HCT116 (cell line): ENCODE measurements around the gene ZNF248. TPM values are rescaled to one million over a fixed set of nuclear protein-coding genes. Genes with fewer than 3 reads are reported as not detected.

Experiments used
- ATAC-seq: fragments of 200-7000 bp; cut with Tn5 transposase; 2 replicates; pipeline ENCODE4 v1.9.1; 2020; ENCODE audit warnings: mild to moderate bottlenecking, moderate library complexity
- BruUV-seq: library from RNA; stranded (reverse); fragments of 400-500 nt; replicated peaks from 2 replicates; lab custom pipeline; 2021; lab: Mats Ljungman, UMichigan
- CTCF ChIA-PET: fragments of 300-600 bp; sonication (Branson Sonifier 250); formaldehyde crosslinking; loops from one replicate; lab custom pipeline; 2021; ENCODE audit warnings: antibody characterized with exemption; lab: Charles Lee
- POLR2A ChIA-PET: fragments of 300-600, 350-600 bp; sonication (Branson Sonifier 250); formaldehyde crosslinking; loops from one replicate; lab custom pipeline; 2021; ENCODE audit warnings: antibody characterized with exemption; lab: Charles Lee
- RAD21 ChIA-PET, 2 experiments: fragments of 300-600 bp; sonication (Branson Sonifier 250); formaldehyde crosslinking; loops; one replicate each; lab custom pipeline; 2023; ENCODE audit warnings: low total read pairs in 2 of 2; ENCODE audit not compliant: uncharacterized antibody in 2 of 2, unreplicated experiment in 2 of 2, low non-redundant PET in 1 of 2; lab: Charles Lee
- DNase-seq: peaks from one replicate; pipeline ENCODE4 v3.0.0-alpha.2; 2010; ENCODE audit warnings: low read depth, low spot score
- H2AFZ ChIP-seq: fragments of 200-600 bp; shearing (Covaris generic), sonication (generic); 2 replicates; pipeline ENCODE4 v1.6.1; 2017; ENCODE audit warnings: low read depth, mixed run types, mixed read lengths, antibody characterized with exemption, low read length; ENCODE audit not compliant: poor library complexity, severe bottlenecking
- H3K27ac ChIP-seq: 2 replicates; pipeline ENCODE4 v1.5.1; 2012; ENCODE audit warnings: low read depth, low read length
- H3K27me3 ChIP-seq: fragments of 200-600 bp; sonication (generic); 2 replicates; pipeline ENCODE4 v1.6.1; 2016; ENCODE audit warnings: mixed run types, low read length, mixed read lengths; ENCODE audit not compliant: insufficient read depth
- H3K36me3 ChIP-seq, 2 experiments: fragments of 200-500 bp in 1 of 2; fragments of 200-600 bp in 1 of 2; sonication (Bioruptor generic) in 1 of 2; sonication (generic) in 1 of 2; 2 replicates each; pipeline versions ENCODE4 v1.5.1 to v1.6.1; 2014 to 2016; ENCODE audit warnings: low read length in 2 of 2, inconsistent platforms in 1 of 2, mixed read lengths in 1 of 2, mixed run types in 1 of 2; ENCODE audit not compliant: insufficient read depth in 2 of 2, control insufficient read depth in 1 of 2
- H3K4me1 ChIP-seq, 2 experiments: fragments of 200-600 bp in 1 of 2; sonication (generic) in 1 of 2; 2 replicates each; pipeline versions ENCODE4 v1.5.1 to v1.6.1; 2012 to 2017; ENCODE audit warnings: low read length in 2 of 2, inconsistent platforms in 1 of 2, mild to moderate bottlenecking in 1 of 2, mixed read lengths in 1 of 2, mixed run types in 1 of 2, moderate library complexity in 1 of 2; ENCODE audit not compliant: insufficient read depth in 2 of 2, control insufficient read depth in 1 of 2
- H3K4me2 ChIP-seq: fragments of 200-600 bp; sonication (generic); 2 replicates; pipeline ENCODE4 v1.6.1; 2017; ENCODE audit warnings: mixed run types, low read length, mixed read lengths
- H3K4me3 ChIP-seq, 2 experiments: fragments of 200-600 bp in 1 of 2; sonication (generic) in 1 of 2; replicated peaks in 1 of 2; 2 replicates each; pipeline ENCODE4 v1.5.1; 2011 to 2016; ENCODE audit warnings: low read length in 2 of 2, control low read depth in 1 of 2, low read depth in 1 of 2, mild to moderate bottlenecking in 1 of 2, mixed read lengths in 1 of 2, mixed run types in 1 of 2
- H3K79me2 ChIP-seq: fragments of 200-600 bp; sonication (generic); 2 replicates; pipeline ENCODE4 v1.6.1; 2017; ENCODE audit warnings: mild to moderate bottlenecking, mixed run types, low read length, moderate library complexity, mixed read lengths; ENCODE audit not compliant: insufficient read depth
- H3K9ac ChIP-seq: fragments of 200-600 bp; sonication (generic); 2 replicates; pipeline ENCODE4 v1.6.1; 2016; ENCODE audit warnings: low read length, mixed read lengths
- H3K9me2 ChIP-seq: fragments of 200-600 bp; sonication (generic), shearing (Covaris generic); 2 replicates; pipeline ENCODE4 v1.6.1; 2017; ENCODE audit warnings: mixed run types, mild to moderate bottlenecking, moderate library complexity; ENCODE audit not compliant: insufficient read depth
- H3K9me3 ChIP-seq, 2 experiments: fragments of 200-500 bp in 1 of 2; fragments of 200-600 bp in 1 of 2; sonication (Bioruptor generic) in 1 of 2; sonication (generic) in 1 of 2; 2 replicates each; pipeline ENCODE4 v1.6.1; 2014 to 2017; ENCODE audit warnings: low read length in 2 of 2, mixed read lengths in 2 of 2, inconsistent platforms in 1 of 2, low read depth in 1 of 2, mild to moderate bottlenecking in 1 of 2, mixed run types in 1 of 2, moderate library complexity in 1 of 2; ENCODE audit not compliant: control insufficient read depth in 1 of 2, insufficient read depth in 1 of 2
- H4K20me1 ChIP-seq: fragments of 200-600 bp; sonication (generic), shearing (Covaris generic); 2 replicates; pipeline ENCODE4 v1.6.1; 2017; ENCODE audit warnings: mixed run types, mild to moderate bottlenecking, moderate library complexity; ENCODE audit not compliant: insufficient read depth
- ATF3 ChIP-seq: IDR thresholded peaks from 2 replicates; pipeline ENCODE4 v1.6.1; 2012
- CBX3 ChIP-seq: IDR thresholded peaks from 2 replicates; pipeline ENCODE4 v1.6.1; 2012; ENCODE audit warnings: low read depth
- CTCF ChIP-seq, 3 experiments: fragments of 200-600 bp in 1 of 3; sonication (generic) in 1 of 3; IDR thresholded peaks in 2 of 3; conservative IDR thresholded peaks in 1 of 3; 2 replicates each; pipeline ENCODE4 v1.5.1; 2012 to 2017; ENCODE audit warnings: low read depth in 2 of 3, low read length in 2 of 3, antibody characterized with exemption in 1 of 3, borderline replicate concordance in 1 of 3, control low read depth in 1 of 3, mild to moderate bottlenecking in 1 of 3, mixed read lengths in 1 of 3, mixed run types in 1 of 3, moderate library complexity in 1 of 3; ENCODE audit not compliant: insufficient read depth in 1 of 3
- EGR1 ChIP-seq: IDR thresholded peaks from 2 replicates; pipeline ENCODE4 v1.6.1; 2012; ENCODE audit warnings: low read depth
- EZH2 ChIP-seq: fragments of 200-600 bp; sonication (generic); IDR thresholded peaks from 2 replicates; pipeline ENCODE4 v1.6.1; 2017; ENCODE audit warnings: antibody characterized with exemption, mixed run types
- EZH2phosphoT487 ChIP-seq: fragments of 200-600 bp; IDR thresholded peaks from 2 replicates; pipeline ENCODE4 v1.6.1; 2018; ENCODE audit warnings: antibody characterized with exemption, borderline replicate concordance
- MAX ChIP-seq: IDR thresholded peaks from 2 replicates; pipeline ENCODE4 v1.6.1; 2012
- SP1 ChIP-seq: IDR thresholded peaks from 2 replicates; pipeline ENCODE4 v1.6.1; 2012; ENCODE audit warnings: low read depth
- ZBTB33 ChIP-seq: IDR thresholded peaks from 2 replicates; pipeline ENCODE4 v1.6.1; 2011; ENCODE audit warnings: mild to moderate bottlenecking, low read length, moderate library complexity; ENCODE audit not compliant: insufficient replicate concordance; ENCODE audit errors: extremely low read depth
- ZFX ChIP-seq: fragments of 450-650 bp; IDR thresholded peaks from 2 replicates; pipeline ENCODE4 v1.6.1; 2017
- ZNF274 ChIP-seq: fragments of 200-500 bp; sonication (Bioruptor generic); IDR thresholded peaks from 2 replicates; pipeline ENCODE4 v1.6.1; 2014; ENCODE audit warnings: mild to moderate bottlenecking, low read depth, low read length, inconsistent platforms
- intact Hi-C: fragments of 100-400 bp; cut with micrococcal nuclease; formaldehyde crosslinking; loops from 2 replicates; pipeline ENCODE4 v1.10.0; 2022
- total RNA-seq: library from RNA; stranded (reverse); gene quantifications from one replicate; pipeline ENCODE4 v1.2.1, GENCODE V29; 2021; ENCODE audit not compliant: unreplicated experiment

ZNF248 gene
- total RNA-seq, 1 experiment from 2014 or later: 6.2 TPM

GRCh38 chr10:37831495-37832333 lies 25.7 kb downstream of the ZNF248 start:
- Histone ChIP-seq H3K4me3 (no peak overlapping the region), H3K4me2 (no peak overlapping the region), H3K79me2 (no peaks in the 10 kb centered on the region), H3K36me3 (peaks cover 17 to 25% of the 10 kb centered on the region in 2 experiments), H4K20me1 (no peaks in the 10 kb centered on the region), H3K27me3 (no peaks in the 10 kb centered on the region), H3K9ac (no peak overlapping the region), H3K4me1 (no peaks in the 10 kb centered on the region), H3K27ac (no peak overlapping the region), H3K9me3 (peaks cover 12 to 28% of the 10 kb centered on the region in 2 experiments; a peak in 3 of 4 replicates), H2AFZ (no peak overlapping the region), H3K9me2 (no peaks in the 10 kb centered on the region)
- DNase-seq (no peak), ATAC-seq (no peak)
- BruUV-seq: no TSS peak
- intact Hi-C loops: no loop called here
- no peak for TF ChIP-seq ZBTB33
- TF ChIP-seq ATF3: no peak
- TF ChIP-seq ZNF274: peak; percentile 27
- TF ChIP-seq ZFX: no peak
- POLR2A ChIA-PET: no interaction called here
- CTCF ChIA-PET: no interaction called here
- RAD21 ChIA-PET: no interaction called here

GRCh38 chr10:37826806-37827205 lies 30.6 kb downstream of the ZNF248 start:
- Histone ChIP-seq H3K9ac (no peak overlapping the region), H4K20me1 (no peaks in the 10 kb centered on the region), H3K27ac (no peak overlapping the region), H3K4me2 (no peak overlapping the region), H3K36me3 (peaks cover 11% of the 10 kb centered on the region in 2 experiments; a peak in 3 of 4 replicates), H3K4me1 (no peaks in the 10 kb centered on the region), H2AFZ (no peak overlapping the region), H3K9me2 (no peaks in the 10 kb centered on the region), H3K27me3 (no peaks in the 10 kb centered on the region), H3K9me3 (peaks cover 6 to 9% of the 10 kb centered on the region in 2 experiments; a peak in 3 of 4 replicates), H3K4me3 (no peak overlapping the region), H3K79me2 (no peaks in the 10 kb centered on the region)
- intact Hi-C loops: no loop called here
- ChIA-PET CTCF (no interaction called here), RAD21 (no interaction called here), POLR2A (no interaction called here)
- DNase-seq: no peak
- ATAC-seq: no peak
- BruUV-seq: no TSS peak
- TF ChIP-seq EZH2phosphoT487: no peak
- no peak for TF ChIP-seq EGR1
- no peak for TF ChIP-seq ZNF274
- TF ChIP-seq CTCF (IDR thresholded peaks at IDR 0.05 in 2 of 3, conservative IDR thresholded peaks at IDR 0.05 in 1 of 3; ENCODE audit: borderline replicate concordance in 1 of 3, insufficient read depth in 1 of 3, low read depth in 2 of 3, low read length in 2 of 3): no peak
- TF ChIP-seq CBX3: no peak
- TF ChIP-seq ZBTB33: no peak
- no peak for TF ChIP-seq MAX
- TF ChIP-seq SP1: no peak
- TF ChIP-seq EZH2: no peak
